Stimulated activated CD8-positive, alpha-beta memory T cell treated with anti-CD3 and anti-CD28 coated beads, Interleukin-15, amount 100 ng/mL, for 24 hours (primary cell): ENCODE data around the gene MAPK8IP2.
"Not testable (repeated sequence)": the region's sequence is repeated elsewhere in the genome, so short reads cannot be mapped to it uniquely, and the experiment has no call there.

Source experiments
- DNase-seq: peaks from one replicate; pipeline ENCODE4 v3.0.0-alpha.2; 2020; ENCODE audit warnings: low read depth

MAPK8IP2 gene

GRCh38 chr22:50599816-50600455 lies 657 bp upstream of the MAPK8IP2 start:
- peak; percentile 33 for DNase-seq

- DNase-seq = no peak
Observed at GRCh38 chr22:50600967-50601668, 525 bp downstream of the MAPK8IP2 start.

- no peak for DNase-seq
Observed at GRCh38 chr22:50601669-50602337, 1.2 kb downstream of the MAPK8IP2 start.

GRCh38 chr22:50602338-50602700 lies 1.7 kb downstream of the MAPK8IP2 start:
- DNase-seq = no peak

GRCh38 chr22:50603511-50604255 lies 3.1 kb downstream of the MAPK8IP2 start:
- DNase-seq = no peak

- DNase-seq = no peak
Observed at GRCh38 chr22:50604256-50605001, 3.8 kb downstream of the MAPK8IP2 start.

GRCh38 chr22:50605002-50605612 lies 4.5 kb downstream of the MAPK8IP2 start:
- DNase-seq = no peak

GRCh38 chr22:50605613-50606074 lies 5.1 kb downstream of the MAPK8IP2 start:
- no peak for DNase-seq

GRCh38 chr22:50606165-50606945 lies 5.8 kb downstream of the MAPK8IP2 start:
- DNase-seq = no peak

GRCh38 chr22:50606946-50607658 lies 6.5 kb downstream of the MAPK8IP2 start:
- DNase-seq = no peak

- no peak for DNase-seq
Observed at GRCh38 chr22:50607659-50608020, 7.0 kb downstream of the MAPK8IP2 start.

- not testable (repeated sequence) for DNase-seq
Observed at GRCh38 chr22:50608058-50608840, 7.7 kb downstream of the MAPK8IP2 start.

GRCh38 chr22:50608996-50609395 lies 8.4 kb downstream of the MAPK8IP2 start:
- DNase-seq = no peak

- DNase-seq = no peak
Observed at GRCh38 chr22:50609599-50609998, 9.0 kb downstream of the MAPK8IP2 start.

- DNase-seq = no peak
Observed at GRCh38 chr22:50610041-50610451, 9.5 kb downstream of the MAPK8IP2 start.

- DNase-seq = no peak
Observed at GRCh38 chr22:50610581-50610980, 10.0 kb downstream of the MAPK8IP2 start.

GRCh38 chr22:50611341-50612060 lies 10.9 kb downstream of the MAPK8IP2 start:
- DNase-seq = no peak

- no peak for DNase-seq
Observed at GRCh38 chr22:50612168-50612527, 11.6 kb downstream of the MAPK8IP2 start.
